Type B pancreatic cell (in vitro differentiated cells): ENCODE data around the gene SUSD3. TPM values are rescaled to one million over a fixed set of nuclear protein-coding genes. Genes with fewer than 3 reads are reported as not detected.

ENCODE experiments used
- DNase-seq: peaks from one replicate; pipeline ENCODE4 v3.0.0; 2021; ENCODE audit warnings: mixed read lengths; ENCODE audit not compliant: unreplicated experiment; ENCODE audit errors: extremely low spot score
- H3K27ac Mint-ChIP-seq: 2 replicates; pipeline ENCODE4 v1.8.0; 2021; ENCODE audit warnings: mild to moderate bottlenecking, mixed read lengths
- H3K27me3 Mint-ChIP-seq: 2 replicates; pipeline ENCODE4 v1.8.0; 2021; ENCODE audit warnings: mixed read lengths
- H3K36me3 Mint-ChIP-seq: 2 replicates; pipeline ENCODE4 v1.8.0; 2021; ENCODE audit warnings: mixed read lengths
- H3K4me1 Mint-ChIP-seq: one replicate; pipeline ENCODE4 v1.8.0; 2021; ENCODE audit warnings: mixed read lengths; ENCODE audit not compliant: unreplicated experiment
- H3K4me3 Mint-ChIP-seq: 2 replicates; pipeline ENCODE4 v1.8.0; 2021; ENCODE audit warnings: mild to moderate bottlenecking, mixed read lengths
- H3K9me3 Mint-ChIP-seq: 2 replicates; pipeline ENCODE4 v1.8.0; 2021; ENCODE audit warnings: mixed read lengths
- CTCF ChIP-seq: fragments of 200-600 bp; sonication (generic); conservative IDR thresholded peaks from 2 replicates; pipeline ENCODE4 v1.5.0; 2021; ENCODE audit warnings: antibody characterized with exemption, mild to moderate bottlenecking
- total RNA-seq: library from RNA; stranded (reverse); gene quantifications from 2 replicates; pipeline ENCODE4 v1.2.1, GENCODE V29; 2021; ENCODE audit warnings: low replicate concordance

Gene SUSD3
- total RNA-seq, 1 donor from 2014 or later, result 1.5 TPM

GRCh38 chr9:93053781-93054331 is 4.6 kb upstream of the SUSD3 start:
- Mint-ChIP-seq H3K27ac (no peak overlapping the region), H3K27me3 (peaks cover 3% of the 10 kb centered on the region), H3K4me3 (no peak overlapping the region), H3K36me3 (no peaks in the 10 kb centered on the region), H3K4me1 (peaks cover 7% of the 10 kb centered on the region), H3K9me3 (no peaks in the 10 kb centered on the region)
- TF ChIP-seq CTCF, result no peak
- DNase-seq, result no peak

GRCh38 chr9:93054758-93055704 is 3.5 kb upstream of the SUSD3 start:
- TF ChIP-seq CTCF, result no peak
- Mint-ChIP-seq H3K9me3 (no peaks in the 10 kb centered on the region), H3K4me1 (peaks cover 7% of the 10 kb centered on the region), H3K27me3 (peaks cover 3% of the 10 kb centered on the region), H3K36me3 (no peaks in the 10 kb centered on the region), H3K27ac (no peak overlapping the region), H3K4me3 (no peak overlapping the region)
- DNase-seq, result no peak

GRCh38 chr9:93057042-93057702 is 1.3 kb upstream of the SUSD3 start:
- no peak overlapping the region for H3K4me3 Mint-ChIP-seq
- peaks cover 6% of the 10 kb centered on the region for H3K27me3 Mint-ChIP-seq
- peaks cover 17% of the 10 kb centered on the region for H3K4me1 Mint-ChIP-seq
- no peaks in the 10 kb centered on the region for H3K36me3 Mint-ChIP-seq
- no peak overlapping the region for H3K27ac Mint-ChIP-seq
- DNase-seq, result no peak
- no peak for TF ChIP-seq CTCF
- H3K9me3 Mint-ChIP-seq, result no peaks in the 10 kb centered on the region

GRCh38 chr9:93057703-93058354 is 672 bp upstream of the SUSD3 start:
- Mint-ChIP-seq H3K9me3 (no peaks in the 10 kb centered on the region), H3K36me3 (no peaks in the 10 kb centered on the region), H3K27me3 (peaks cover 6% of the 10 kb centered on the region), H3K4me3 (no peak overlapping the region), H3K27ac (no peak overlapping the region), H3K4me1 (peaks cover 17% of the 10 kb centered on the region)
- no peak for DNase-seq
- no peak for TF ChIP-seq CTCF

GRCh38 chr9:93059011-93059714 is 662 bp downstream of the SUSD3 start:
- TF ChIP-seq CTCF, result no peak
- Mint-ChIP-seq H3K27ac (no peak overlapping the region), H3K4me1 (peaks cover 10% of the 10 kb centered on the region), H3K4me3 (peak overlapping the region; percentile 69), H3K9me3 (no peaks in the 10 kb centered on the region), H3K27me3 (peaks cover 3% of the 10 kb centered on the region), H3K36me3 (no peaks in the 10 kb centered on the region)
- no peak for DNase-seq
